ENCODE data around the gene HOXC13. TPM values are rescaled to one million over a fixed set of nuclear protein-coding genes. Genes with fewer than 3 reads are reported as not detected.

HOXC13 gene
- total and polyA plus RNA-seq, 7 experiments from 2014 or later = not detected

Small RNA genes within 50 kb of the gene (microRNA-seq; reads per million reads assigned to microRNA genes)
- gene MIR196A2 (ENCODE audit: borderline microRNAs expressed) = not detected

Other genes with a start within 250 kb of the HOXC13 start
- 100 to 1,000 TPM in 3 of 5 experiments, 10 to 100 TPM in 2; 66.1 to 175 (median 137) TPM for gene CALCOCO1, start 211.4 kb upstream of the HOXC13 start, total RNA-seq
- 10 to 100 TPM; 58.7 to 68.9 TPM for gene CALCOCO1, start 211.4 kb upstream of the HOXC13 start, polyA plus RNA-seq
- not detected for gene CISTR, start 186.9 kb upstream of the HOXC13 start, total RNA-seq
- gene CISTR, start 186.9 kb upstream of the HOXC13 start, polyA plus RNA-seq = not detected
- gene HOXC12, start 16.1 kb downstream of the HOXC13 start, total RNA-seq = not detected
- not detected for gene HOXC12, start 16.1 kb downstream of the HOXC13 start, polyA plus RNA-seq
- not detected for gene HOXC11, start 34.3 kb downstream of the HOXC13 start, total RNA-seq
- not detected for gene HOXC11, start 34.3 kb downstream of the HOXC13 start, polyA plus RNA-seq
- not detected for gene HOTAIR, start 36.1 kb downstream of the HOXC13 start, total RNA-seq
- gene HOTAIR, start 36.1 kb downstream of the HOXC13 start, polyA plus RNA-seq = not detected
- not detected for gene HOXC10, start 46.3 kb downstream of the HOXC13 start, total RNA-seq
- gene HOXC10, start 46.3 kb downstream of the HOXC13 start, polyA plus RNA-seq = not detected
- gene HOXC9, start 61.3 kb downstream of the HOXC13 start, total RNA-seq = not detected
- gene HOXC9, start 61.3 kb downstream of the HOXC13 start, polyA plus RNA-seq = not detected
- gene HOXC8, start 70.2 kb downstream of the HOXC13 start, total RNA-seq = not detected
- not detected for gene HOXC8, start 70.2 kb downstream of the HOXC13 start, polyA plus RNA-seq
- gene HOXC6, start 89.6 kb downstream of the HOXC13 start, total RNA-seq = not detected
- not detected for gene HOXC6, start 89.6 kb downstream of the HOXC13 start, polyA plus RNA-seq
- not detected for gene HOXC5, start 94.2 kb downstream of the HOXC13 start, total RNA-seq
- not detected for gene HOXC5, start 94.2 kb downstream of the HOXC13 start, polyA plus RNA-seq
- gene HOXC4, start 115.0 kb downstream of the HOXC13 start, total RNA-seq = under 1 TPM in 2 of 5 experiments, not detected in 3; 0.24 to 0.98 TPM
- not detected for gene HOXC4, start 115.0 kb downstream of the HOXC13 start, polyA plus RNA-seq

All from naive thymus-derived CD4-positive, alpha-beta T cell (primary cell).